ENCODE results near the gene POU2AF1. TPM values are rescaled to one million over a fixed set of nuclear protein-coding genes. Genes with fewer than 3 reads are reported as not detected.

Gene POU2AF1
- total and polyA plus RNA-seq, 2 experiments from 2014 or later = not detected

DNA sequence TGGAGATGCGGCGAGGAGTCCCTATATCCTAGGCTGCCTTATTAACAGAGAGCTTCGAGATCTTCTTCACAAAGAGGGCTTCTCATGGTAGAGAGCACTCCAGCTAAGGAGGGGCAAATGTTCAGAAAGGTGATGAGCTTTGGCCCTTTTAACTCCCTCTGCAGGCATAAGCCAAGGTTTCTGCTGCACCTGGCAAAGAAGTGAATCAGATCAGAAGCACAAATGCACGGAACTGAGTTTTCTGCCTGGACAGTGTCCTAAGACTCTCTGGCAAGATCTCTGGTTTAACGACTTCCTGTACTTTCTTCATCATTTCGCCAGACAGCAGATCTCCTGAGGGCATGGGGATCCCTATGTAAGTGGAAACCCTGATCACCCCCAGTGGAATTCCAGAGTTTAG is 43.5 kb downstream of the POU2AF1 start:
- peaks cover 16% of the 10 kb centered on the region for H3K4me1 Mint-ChIP-seq
- no peak for DNase-seq (ENCODE audit: low spot score)
- Histone ChIP-seq H3K4me2 (no peak overlapping the region), H3K27ac (ENCODE audit: low read depth) (no peak overlapping the region), H3K4me3 (no peak overlapping the region), H3K36me3 (ENCODE audit: insufficient read depth) (no peaks in the 10 kb centered on the region), H3F3A (replicated peaks; ENCODE audit: low read depth) (no peaks in the 10 kb centered on the region), H3K4me1 (ENCODE audit: insufficient read depth) (peaks cover 7% of the 10 kb centered on the region; the same call in 1 of the 2 replicates), H2AFZ (peak overlapping the region; percentile 28; the same call in 1 of the 2 replicates), H4K20me1 (replicated peaks; ENCODE audit: insufficient read depth) (no peaks in the 10 kb centered on the region), H3K27me3 (ENCODE audit: insufficient read depth) (no peaks in the 10 kb centered on the region), H3K79me2 (replicated peaks; ENCODE audit: insufficient read depth) (no peaks in the 10 kb centered on the region), H3K9me2 (ENCODE audit: insufficient read depth) (peaks cover 8% of the 10 kb centered on the region; the same call in 1 of the 2 replicates)
- no peak overlapping the region for H3K4me3 Mint-ChIP-seq
- H3K27me3 Mint-ChIP-seq (ENCODE audit: insufficient read depth, low read depth, poor library complexity) = peaks cover 4% of the 10 kb centered on the region
- no peak for TF ChIP-seq CREB1 (CRISPR knock-in tag; IDR thresholded peaks at IDR 0.05; ENCODE audit: low read depth)
- no peak for TF ChIP-seq EZH2 (IDR thresholded peaks at IDR 0.05; ENCODE audit: low read depth, unreplicated experiment)
- TF ChIP-seq EZH2phosphoT487 (IDR thresholded peaks at IDR 0.05; ENCODE audit: unreplicated experiment) = no peak
- no peak for TF ChIP-seq NANOG (IDR thresholded peaks at IDR 0.05; ENCODE audit: borderline replicate concordance)
- TF ChIP-seq STAT1 (IDR thresholded peaks at IDR 0.05; ENCODE audit: unreplicated experiment) = no peak
- no peak for TF ChIP-seq ZNF331 (CRISPR knock-in tag; IDR thresholded peaks at IDR 0.05; ENCODE audit: low read depth)
- no peak for TF ChIP-seq ZNF462 (CRISPR knock-in tag; IDR thresholded peaks at IDR 0.05)
- TF ChIP-seq, protein P1, sequence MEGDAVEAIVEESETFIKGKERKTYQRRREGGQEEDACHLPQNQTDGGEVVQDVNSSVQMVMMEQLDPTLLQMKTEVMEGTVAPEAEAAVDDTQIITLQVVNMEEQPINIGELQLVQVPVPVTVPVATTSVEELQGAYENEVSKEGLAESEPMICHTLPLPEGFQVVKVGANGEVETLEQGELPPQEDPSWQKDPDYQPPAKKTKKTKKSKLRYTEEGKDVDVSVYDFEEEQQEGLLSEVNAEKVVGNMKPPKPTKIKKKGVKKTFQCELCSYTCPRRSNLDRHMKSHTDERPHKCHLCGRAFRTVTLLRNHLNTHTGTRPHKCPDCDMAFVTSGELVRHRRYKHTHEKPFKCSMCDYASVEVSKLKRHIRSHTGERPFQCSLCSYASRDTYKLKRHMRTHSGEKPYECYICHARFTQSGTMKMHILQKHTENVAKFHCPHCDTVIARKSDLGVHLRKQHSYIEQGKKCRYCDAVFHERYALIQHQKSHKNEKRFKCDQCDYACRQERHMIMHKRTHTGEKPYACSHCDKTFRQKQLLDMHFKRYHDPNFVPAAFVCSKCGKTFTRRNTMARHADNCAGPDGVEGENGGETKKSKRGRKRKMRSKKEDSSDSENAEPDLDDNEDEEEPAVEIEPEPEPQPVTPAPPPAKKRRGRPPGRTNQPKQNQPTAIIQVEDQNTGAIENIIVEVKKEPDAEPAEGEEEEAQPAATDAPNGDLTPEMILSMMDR (conservative IDR thresholded peaks at IDR 0.05; ENCODE audit: low read depth in 2 of 2) = no peak
- no peak for TF ChIP-seq ZNF114 (CRISPR knock-in tag; IDR thresholded peaks at IDR 0.05)
- TF ChIP-seq, protein P2, sequence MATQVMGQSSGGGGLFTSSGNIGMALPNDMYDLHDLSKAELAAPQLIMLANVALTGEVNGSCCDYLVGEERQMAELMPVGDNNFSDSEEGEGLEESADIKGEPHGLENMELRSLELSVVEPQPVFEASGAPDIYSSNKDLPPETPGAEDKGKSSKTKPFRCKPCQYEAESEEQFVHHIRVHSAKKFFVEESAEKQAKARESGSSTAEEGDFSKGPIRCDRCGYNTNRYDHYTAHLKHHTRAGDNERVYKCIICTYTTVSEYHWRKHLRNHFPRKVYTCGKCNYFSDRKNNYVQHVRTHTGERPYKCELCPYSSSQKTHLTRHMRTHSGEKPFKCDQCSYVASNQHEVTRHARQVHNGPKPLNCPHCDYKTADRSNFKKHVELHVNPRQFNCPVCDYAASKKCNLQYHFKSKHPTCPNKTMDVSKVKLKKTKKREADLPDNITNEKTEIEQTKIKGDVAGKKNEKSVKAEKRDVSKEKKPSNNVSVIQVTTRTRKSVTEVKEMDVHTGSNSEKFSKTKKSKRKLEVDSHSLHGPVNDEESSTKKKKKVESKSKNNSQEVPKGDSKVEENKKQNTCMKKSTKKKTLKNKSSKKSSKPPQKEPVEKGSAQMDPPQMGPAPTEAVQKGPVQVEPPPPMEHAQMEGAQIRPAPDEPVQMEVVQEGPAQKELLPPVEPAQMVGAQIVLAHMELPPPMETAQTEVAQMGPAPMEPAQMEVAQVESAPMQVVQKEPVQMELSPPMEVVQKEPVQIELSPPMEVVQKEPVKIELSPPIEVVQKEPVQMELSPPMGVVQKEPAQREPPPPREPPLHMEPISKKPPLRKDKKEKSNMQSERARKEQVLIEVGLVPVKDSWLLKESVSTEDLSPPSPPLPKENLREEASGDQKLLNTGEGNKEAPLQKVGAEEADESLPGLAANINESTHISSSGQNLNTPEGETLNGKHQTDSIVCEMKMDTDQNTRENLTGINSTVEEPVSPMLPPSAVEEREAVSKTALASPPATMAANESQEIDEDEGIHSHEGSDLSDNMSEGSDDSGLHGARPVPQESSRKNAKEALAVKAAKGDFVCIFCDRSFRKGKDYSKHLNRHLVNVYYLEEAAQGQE (IDR thresholded peaks at IDR 0.05; ENCODE audit: unreplicated experiment) = no peak
- TF ChIP-seq POLR2AphosphoS5 (IDR thresholded peaks at IDR 0.05; ENCODE audit: low read depth) = no peak
- TF ChIP-seq JUNB (IDR thresholded peaks at IDR 0.05; ENCODE audit: unreplicated experiment) = no peak
- TF ChIP-seq, protein P3, sequence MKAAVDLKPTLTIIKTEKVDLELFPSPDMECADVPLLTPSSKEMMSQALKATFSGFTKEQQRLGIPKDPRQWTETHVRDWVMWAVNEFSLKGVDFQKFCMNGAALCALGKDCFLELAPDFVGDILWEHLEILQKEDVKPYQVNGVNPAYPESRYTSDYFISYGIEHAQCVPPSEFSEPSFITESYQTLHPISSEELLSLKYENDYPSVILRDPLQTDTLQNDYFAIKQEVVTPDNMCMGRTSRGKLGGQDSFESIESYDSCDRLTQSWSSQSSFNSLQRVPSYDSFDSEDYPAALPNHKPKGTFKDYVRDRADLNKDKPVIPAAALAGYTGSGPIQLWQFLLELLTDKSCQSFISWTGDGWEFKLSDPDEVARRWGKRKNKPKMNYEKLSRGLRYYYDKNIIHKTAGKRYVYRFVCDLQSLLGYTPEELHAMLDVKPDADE (IDR thresholded peaks at IDR 0.05) = no peak
- peaks cover 4% of the 10 kb centered on the region; the same call in 1 of the 3 replicates for H3K36me3 Mint-ChIP-seq (ENCODE audit: low read depth)
- ATAC-seq = no peak
- H3K27ac Mint-ChIP-seq = no peak overlapping the region
- peaks cover 7% of the 10 kb centered on the region; the same call in 2 of the 3 replicates for H3K9me3 Mint-ChIP-seq

All from GM23338 (cell line).